Measurements from ENCODE around the gene KIF5C.

The KIF5C gene

DNA sequence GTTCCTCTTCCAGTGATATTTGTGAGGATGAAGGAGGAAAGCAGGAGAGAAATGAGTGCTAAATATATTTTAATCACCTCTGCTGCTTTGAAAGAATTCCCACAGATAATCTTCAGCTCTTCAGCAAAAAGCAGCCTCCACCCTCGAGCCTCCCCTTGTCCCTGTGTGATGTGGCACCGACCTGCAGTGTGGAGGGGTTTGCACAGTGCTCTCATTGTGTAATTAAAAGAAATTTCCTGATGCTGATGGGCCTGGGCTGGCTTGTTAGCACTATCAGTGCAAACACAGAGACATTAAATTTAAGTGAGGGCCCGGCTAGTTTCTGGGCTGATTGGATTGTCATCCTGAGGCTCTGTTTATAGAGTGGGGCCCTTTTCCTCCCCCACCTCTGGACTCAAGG lies 53.4 kb downstream of the KIF5C start:
- Histone ChIP-seq H3K36me3 (ENCODE audit: control insufficient read depth in 2 of 2, insufficient read depth in 1 of 2, low read length in 2 of 2) (peaks cover 0 to 35% of the 10 kb centered on the region in 2 experiments; a peak in 2 of 3 replicates), H3K9me3 (ENCODE audit: control insufficient read depth, insufficient read depth, low read depth, low read length) (no peaks in the 10 kb centered on the region), H3K27ac (ENCODE audit: extremely low read depth, low read depth, low read length) (peak overlapping the region; percentile 16; the same call in 1 of the 2 replicates), H3K4me1 (ENCODE audit: control insufficient read depth, insufficient read depth, low read length) (peaks cover 11% of the 10 kb centered on the region), H3K4me3 (ENCODE audit: low read depth, low read length) (no peak overlapping the region)
- CTCF ChIA-PET, result interaction anchor here (0.8 to 1.3 kb wide), 2 partner anchors 8 to 452 kb away, joined by 3 read pairs; no protein-coding TSS in a partner anchor
- TF ChIP-seq ZNF26 (tag by site-specific recombination; IDR thresholded peaks at IDR 0.05), result no peak
- TF ChIP-seq ZNF311 (tag by site-specific recombination; IDR thresholded peaks at IDR 0.05; ENCODE audit: borderline replicate concordance), result no peak
- TF ChIP-seq, protein P1, sequence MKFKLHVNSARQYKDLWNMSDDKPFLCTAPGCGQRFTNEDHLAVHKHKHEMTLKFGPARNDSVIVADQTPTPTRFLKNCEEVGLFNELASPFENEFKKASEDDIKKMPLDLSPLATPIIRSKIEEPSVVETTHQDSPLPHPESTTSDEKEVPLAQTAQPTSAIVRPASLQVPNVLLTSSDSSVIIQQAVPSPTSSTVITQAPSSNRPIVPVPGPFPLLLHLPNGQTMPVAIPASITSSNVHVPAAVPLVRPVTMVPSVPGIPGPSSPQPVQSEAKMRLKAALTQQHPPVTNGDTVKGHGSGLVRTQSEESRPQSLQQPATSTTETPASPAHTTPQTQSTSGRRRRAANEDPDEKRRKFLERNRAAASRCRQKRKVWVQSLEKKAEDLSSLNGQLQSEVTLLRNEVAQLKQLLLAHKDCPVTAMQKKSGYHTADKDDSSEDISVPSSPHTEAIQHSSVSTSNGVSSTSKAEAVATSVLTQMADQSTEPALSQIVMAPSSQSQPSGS (tag by site-specific recombination; IDR thresholded peaks at IDR 0.05; ENCODE audit: low read depth), result no peak
- TF ChIP-seq, protein P2, sequence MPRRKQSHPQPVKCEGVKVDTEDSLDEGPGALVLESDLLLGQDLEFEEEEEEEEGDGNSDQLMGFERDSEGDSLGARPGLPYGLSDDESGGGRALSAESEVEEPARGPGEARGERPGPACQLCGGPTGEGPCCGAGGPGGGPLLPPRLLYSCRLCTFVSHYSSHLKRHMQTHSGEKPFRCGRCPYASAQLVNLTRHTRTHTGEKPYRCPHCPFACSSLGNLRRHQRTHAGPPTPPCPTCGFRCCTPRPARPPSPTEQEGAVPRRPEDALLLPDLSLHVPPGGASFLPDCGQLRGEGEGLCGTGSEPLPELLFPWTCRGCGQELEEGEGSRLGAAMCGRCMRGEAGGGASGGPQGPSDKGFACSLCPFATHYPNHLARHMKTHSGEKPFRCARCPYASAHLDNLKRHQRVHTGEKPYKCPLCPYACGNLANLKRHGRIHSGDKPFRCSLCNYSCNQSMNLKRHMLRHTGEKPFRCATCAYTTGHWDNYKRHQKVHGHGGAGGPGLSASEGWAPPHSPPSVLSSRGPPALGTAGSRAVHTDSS (tag by site-specific recombination; IDR thresholded peaks at IDR 0.05), result no peak
- TF ChIP-seq ZNF670 (tag by site-specific recombination; IDR thresholded peaks at IDR 0.05; ENCODE audit: low read depth), result no peak
- no peak for TF ChIP-seq ZNF140 (tag by site-specific recombination; IDR thresholded peaks at IDR 0.05)
- no peak for TF ChIP-seq ZNF366 (tag by site-specific recombination; conservative IDR thresholded peaks at IDR 0.05)
- TF ChIP-seq ZNF768 (tag by site-specific recombination; IDR thresholded peaks at IDR 0.05), result no peak
- TF ChIP-seq, protein P3, sequence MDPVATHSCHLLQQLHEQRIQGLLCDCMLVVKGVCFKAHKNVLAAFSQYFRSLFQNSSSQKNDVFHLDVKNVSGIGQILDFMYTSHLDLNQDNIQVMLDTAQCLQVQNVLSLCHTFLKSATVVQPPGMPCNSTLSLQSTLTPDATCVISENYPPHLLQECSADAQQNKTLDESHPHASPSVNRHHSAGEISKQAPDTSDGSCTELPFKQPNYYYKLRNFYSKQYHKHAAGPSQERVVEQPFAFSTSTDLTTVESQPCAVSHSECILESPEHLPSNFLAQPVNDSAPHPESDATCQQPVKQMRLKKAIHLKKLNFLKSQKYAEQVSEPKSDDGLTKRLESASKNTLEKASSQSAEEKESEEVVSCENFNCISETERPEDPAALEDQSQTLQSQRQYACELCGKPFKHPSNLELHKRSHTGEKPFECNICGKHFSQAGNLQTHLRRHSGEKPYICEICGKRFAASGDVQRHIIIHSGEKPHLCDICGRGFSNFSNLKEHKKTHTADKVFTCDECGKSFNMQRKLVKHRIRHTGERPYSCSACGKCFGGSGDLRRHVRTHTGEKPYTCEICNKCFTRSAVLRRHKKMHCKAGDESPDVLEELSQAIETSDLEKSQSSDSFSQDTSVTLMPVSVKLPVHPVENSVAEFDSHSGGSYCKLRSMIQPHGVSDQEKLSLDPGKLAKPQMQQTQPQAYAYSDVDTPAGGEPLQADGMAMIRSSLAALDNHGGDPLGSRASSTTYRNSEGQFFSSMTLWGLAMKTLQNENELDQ (tag by site-specific recombination; IDR thresholded peaks at IDR 0.05; ENCODE audit: low read depth), result no peak
- TF ChIP-seq, protein P4, sequence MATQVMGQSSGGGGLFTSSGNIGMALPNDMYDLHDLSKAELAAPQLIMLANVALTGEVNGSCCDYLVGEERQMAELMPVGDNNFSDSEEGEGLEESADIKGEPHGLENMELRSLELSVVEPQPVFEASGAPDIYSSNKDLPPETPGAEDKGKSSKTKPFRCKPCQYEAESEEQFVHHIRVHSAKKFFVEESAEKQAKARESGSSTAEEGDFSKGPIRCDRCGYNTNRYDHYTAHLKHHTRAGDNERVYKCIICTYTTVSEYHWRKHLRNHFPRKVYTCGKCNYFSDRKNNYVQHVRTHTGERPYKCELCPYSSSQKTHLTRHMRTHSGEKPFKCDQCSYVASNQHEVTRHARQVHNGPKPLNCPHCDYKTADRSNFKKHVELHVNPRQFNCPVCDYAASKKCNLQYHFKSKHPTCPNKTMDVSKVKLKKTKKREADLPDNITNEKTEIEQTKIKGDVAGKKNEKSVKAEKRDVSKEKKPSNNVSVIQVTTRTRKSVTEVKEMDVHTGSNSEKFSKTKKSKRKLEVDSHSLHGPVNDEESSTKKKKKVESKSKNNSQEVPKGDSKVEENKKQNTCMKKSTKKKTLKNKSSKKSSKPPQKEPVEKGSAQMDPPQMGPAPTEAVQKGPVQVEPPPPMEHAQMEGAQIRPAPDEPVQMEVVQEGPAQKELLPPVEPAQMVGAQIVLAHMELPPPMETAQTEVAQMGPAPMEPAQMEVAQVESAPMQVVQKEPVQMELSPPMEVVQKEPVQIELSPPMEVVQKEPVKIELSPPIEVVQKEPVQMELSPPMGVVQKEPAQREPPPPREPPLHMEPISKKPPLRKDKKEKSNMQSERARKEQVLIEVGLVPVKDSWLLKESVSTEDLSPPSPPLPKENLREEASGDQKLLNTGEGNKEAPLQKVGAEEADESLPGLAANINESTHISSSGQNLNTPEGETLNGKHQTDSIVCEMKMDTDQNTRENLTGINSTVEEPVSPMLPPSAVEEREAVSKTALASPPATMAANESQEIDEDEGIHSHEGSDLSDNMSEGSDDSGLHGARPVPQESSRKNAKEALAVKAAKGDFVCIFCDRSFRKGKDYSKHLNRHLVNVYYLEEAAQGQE (tag by site-specific recombination; IDR thresholded peaks at IDR 0.05), result no peak
- TF ChIP-seq ZSCAN23 (tag by site-specific recombination; IDR thresholded peaks at IDR 0.05), result no peak
- TF ChIP-seq ZNF19 (tag by site-specific recombination; IDR thresholded peaks at IDR 0.05; ENCODE audit: low read depth), result no peak
- TF ChIP-seq KLF7 (tag by site-specific recombination; IDR thresholded peaks at IDR 0.05; ENCODE audit: borderline replicate concordance), result no peak
- TF ChIP-seq ZNF677 (tag by site-specific recombination; IDR thresholded peaks at IDR 0.05), result no peak
- TF ChIP-seq ZFHX2 (tag by site-specific recombination; conservative IDR thresholded peaks at IDR 0.05), result no peak
- TF ChIP-seq, protein P5, sequence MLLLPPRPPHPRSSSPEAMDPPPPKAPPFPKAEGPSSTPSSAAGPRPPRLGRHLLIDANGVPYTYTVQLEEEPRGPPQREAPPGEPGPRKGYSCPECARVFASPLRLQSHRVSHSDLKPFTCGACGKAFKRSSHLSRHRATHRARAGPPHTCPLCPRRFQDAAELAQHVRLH (tag by site-specific recombination; IDR thresholded peaks at IDR 0.05), result no peak
- TF ChIP-seq YY2 (tag by site-specific recombination; IDR thresholded peaks at IDR 0.05), result no peak
- POLR2A ChIA-PET, result no interaction called here
